Body of pancreas (tissue), 4 donors: ENCODE data around the gene BAG5. TPM values are rescaled to one million over a fixed set of nuclear protein-coding genes. Genes with fewer than 3 reads are reported as not detected.

Source experiments
- ATAC-seq: fragments of 150-250 bp; one replicate; pipeline ENCODE4 v1.9.1; 2016
- DNase-seq, 4 donors: peaks; one replicate each; pipeline ENCODE4 v3.0.0-alpha.2; 2019
- H3K27ac ChIP-seq, 4 donors: fragments of 200-600 bp; sonication (generic); 1 replicate in 3 of 4; 2 replicates in 1 of 4; pipeline versions ENCODE4 v1.5.1 to v1.6.1; 2016 to 2019; ENCODE audit warnings: mild to moderate bottlenecking in 1 of 4, mixed read lengths in 1 of 4, moderate library complexity in 1 of 4
- H3K27me3 ChIP-seq, 2 donors: fragments of 200-600 bp; sonication (generic); one replicate each; pipeline ENCODE4 v1.6.0; 2016; ENCODE audit warnings: mild to moderate bottlenecking in 1 of 2
- H3K36me3 ChIP-seq, 2 donors: fragments of 200-600 bp; sonication (generic); replicated peaks in 1 of 2; 2 replicates each; pipeline ENCODE4 v1.5.1; 2016; ENCODE audit warnings: low read depth in 2 of 2; ENCODE audit not compliant: insufficient read depth in 1 of 2
- H3K4me1 ChIP-seq: fragments of 200-600 bp; sonication (generic); one replicate; pipeline ENCODE4 v1.6.0; 2016
- H3K4me3 ChIP-seq, 2 donors: fragments of 200-600 bp; sonication (generic); 1 replicate in 1 of 2; 2 replicates in 1 of 2; pipeline ENCODE4 v1.5.1; 2016 to 2019
- H3K9me3 ChIP-seq, 3 donors: fragments of 200-600 bp; sonication (generic); 1 replicate in 2 of 3; 2 replicates in 1 of 3; pipeline ENCODE4 v1.5.1; 2016
- CTCF ChIP-seq, 7 experiments: fragments of 450-650 bp in 4 of 7; fragments of 200-600 bp in 3 of 7; sonication (generic) in 3 of 7; IDR thresholded peaks; one replicate each; pipeline ENCODE4 v1.5.1; 2016 to 2019; ENCODE audit warnings: antibody characterized with exemption in 7 of 7
- POLR2A ChIP-seq, 3 donors: fragments of 450-650 bp; IDR thresholded peaks; one replicate each; pipeline ENCODE4 v1.6.1; 2016; ENCODE audit warnings: antibody characterized with exemption in 3 of 3, mild to moderate bottlenecking in 2 of 3
- WGBS, 2 donors: methylation state at CpG; one replicate each; pipeline ENCODE4 v1.1.5; 2017; 5-methylcytosine and 5-hydroxymethylcytosine counted together
- intact Hi-C: fragments of 100-400 bp; cut with DNase I; formaldehyde crosslinking; loops from one replicate; pipeline ENCODE4 v1.15.1; 2023
- total RNA-seq, 2 donors: library from RNA; depleted of rRNA; stranded (reverse); fragments of >200 nt; gene quantifications; one replicate each; pipeline ENCODE4 v1.1.0, GENCODE V29; 2016

BAG5 gene
- total RNA-seq, 2 donors from 2014 or later: 9.9 to 11.9 TPM

GRCh38 chr14:103558071-103558882 is 4.2 kb downstream of the BAG5 start:
- H3K27ac ChIP-seq: peak overlapping the region in 1 of 4 donors; percentile 1
- DNase-seq: no peak

DNA sequence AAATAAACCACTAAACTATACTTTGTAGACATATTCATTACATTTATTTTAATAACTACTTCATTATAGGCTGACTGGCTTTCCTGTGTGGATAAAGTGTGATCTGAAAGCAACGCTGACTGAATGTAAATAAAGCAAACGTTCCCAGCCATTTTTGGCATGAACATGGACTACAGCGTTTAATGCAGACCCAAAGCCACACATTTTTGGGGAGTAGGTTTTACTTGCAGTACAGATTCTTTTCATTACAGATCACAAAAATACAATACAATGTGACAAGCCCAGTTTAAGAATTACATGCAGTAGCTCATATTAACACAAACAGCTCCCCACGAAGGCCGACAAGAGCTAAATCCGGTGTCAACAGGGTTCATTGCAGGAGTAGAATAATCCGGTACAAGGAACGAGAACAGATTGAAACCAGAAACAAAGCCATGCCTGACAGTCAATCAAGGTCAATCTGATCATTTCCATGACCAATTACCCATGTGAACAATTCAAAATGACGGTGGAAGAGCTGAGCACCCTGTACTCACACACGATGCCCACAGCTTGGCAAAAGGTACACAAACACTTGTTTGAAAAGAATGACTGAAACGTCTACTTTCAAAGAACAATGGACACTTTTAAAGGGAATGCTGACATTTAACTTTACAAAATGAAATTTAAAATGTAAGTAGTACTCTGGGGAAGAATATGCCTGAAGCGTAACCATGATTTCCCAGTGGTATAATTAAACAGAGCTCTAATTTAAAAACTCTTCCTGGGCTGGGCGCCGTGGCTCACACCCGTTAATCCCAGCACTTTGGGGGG is 5.3 kb downstream of the BAG5 start:
- no peaks in the 10 kb centered on the region for H3K27me3 ChIP-seq
- DNase-seq: no peak
- H3K36me3 ChIP-seq: peaks cover 0 to 3% of the 10 kb centered on the region in 2 donors
- 40 to 51% methylated on average over 15 of the region's 15 CpGs for WGBS, 2 donors
- H3K4me3 ChIP-seq: no peak overlapping the region
- intact Hi-C loops: no loop called here
- peaks cover 49% of the 10 kb centered on the region for H3K4me1 ChIP-seq
- H3K27ac ChIP-seq: peak overlapping the region in 1 of 4 donors; percentile 6
- no peak for TF ChIP-seq POLR2A (IDR thresholded peaks at IDR 0.05)
- no peaks in the 10 kb centered on the region for H3K9me3 ChIP-seq
- no peak for ATAC-seq

More at GRCh38 chr14:103558071-103558882, 4.2 kb downstream of the BAG5 start:
- Histone ChIP-seq H3K27me3 (no peaks in the 10 kb centered on the region), H3K4me1 (peaks cover 49% of the 10 kb centered on the region), H3K36me3 (peaks cover 0 to 3% of the 10 kb centered on the region in 2 donors), H3K9me3 (no peaks in the 10 kb centered on the region), H3K4me3 (no peak overlapping the region)
- intact Hi-C loops: no loop called here
- WGBS, 2 donors: 78 to 84% methylated on average over 16 of the region's 16 CpGs
- ATAC-seq: no peak
- no peak for TF ChIP-seq POLR2A (IDR thresholded peaks at IDR 0.05)
- TF ChIP-seq CTCF (IDR thresholded peaks at IDR 0.05): no peak

DNA sequence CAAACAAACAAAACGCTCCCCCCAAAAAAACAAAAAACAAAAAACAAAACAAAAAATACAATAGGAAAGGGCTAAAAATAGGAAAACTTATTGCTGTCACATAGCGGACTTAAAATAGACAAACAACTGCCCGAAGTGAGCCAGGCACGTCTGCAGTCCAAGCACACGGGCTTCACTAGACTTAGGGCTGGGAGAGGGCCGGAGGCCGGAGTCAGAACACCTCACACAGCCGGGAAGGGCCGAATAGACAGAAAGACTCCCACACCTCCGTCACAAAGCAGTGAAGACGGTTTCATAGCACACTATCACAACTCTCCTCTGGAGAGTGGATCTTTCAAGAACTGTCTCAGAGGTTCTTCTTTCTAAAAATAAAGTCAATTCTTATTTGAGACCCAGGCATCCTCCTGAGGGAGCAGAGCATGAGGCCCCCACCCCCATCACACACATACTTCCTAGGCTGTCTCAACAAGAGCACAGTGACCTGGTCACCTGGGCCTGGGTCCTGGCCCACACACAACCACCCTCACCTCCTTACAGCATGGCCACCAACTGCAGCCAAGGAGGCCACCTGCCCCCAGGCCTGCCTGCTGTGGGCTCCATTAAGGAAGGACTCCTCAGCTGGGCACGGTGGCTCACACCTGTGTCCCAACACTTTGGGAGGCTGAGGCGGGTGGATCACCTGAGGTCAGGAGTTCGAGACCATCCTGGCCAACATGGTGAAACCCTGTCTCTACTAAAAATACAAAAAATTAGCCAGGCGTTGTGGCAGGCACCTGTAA is 6.7 kb downstream of the BAG5 start:
- H3K27me3 ChIP-seq: no peaks in the 10 kb centered on the region
- no peaks in the 10 kb centered on the region for H3K9me3 ChIP-seq
- no peak overlapping the region for H3K4me3 ChIP-seq
- H3K27ac ChIP-seq: no peak overlapping the region
- 83 to 85% methylated on average over 13 to 15 of the region's 15 CpGs for WGBS, 2 donors
- DNase-seq: no peak
- H3K36me3 ChIP-seq: peaks cover 0 to 3% of the 10 kb centered on the region in 2 donors
- H3K4me1 ChIP-seq: peaks cover 41% of the 10 kb centered on the region
- no peak for TF ChIP-seq CTCF (IDR thresholded peaks at IDR 0.05)
- TF ChIP-seq POLR2A (IDR thresholded peaks at IDR 0.05): no peak
- intact Hi-C loops: no loop called here
- ATAC-seq: no peak

GRCh38 chr14:103552846-103553210 is 9.6 kb downstream of the BAG5 start:
- H3K9me3 ChIP-seq: no peaks in the 10 kb centered on the region
- ATAC-seq (no peak), DNase-seq (no peak)
- no peak overlapping the region for H3K27ac ChIP-seq
- whole genome bisulfite sequencing, 2 donors: 89 to 91% methylated on average over 11 of the region's 11 CpGs
- no peaks in the 10 kb centered on the region for H3K27me3 ChIP-seq
- intact Hi-C loops: loop anchor here (5.0 kb wide), 1 partner anchor 36 kb away; no protein-coding TSS in a partner anchor
- H3K36me3 ChIP-seq: no peaks in the 10 kb centered on the region
- no peak overlapping the region for H3K4me3 ChIP-seq
- peaks cover 30% of the 10 kb centered on the region for H3K4me1 ChIP-seq
- TF ChIP-seq CTCF (IDR thresholded peaks at IDR 0.05) (no peak), POLR2A (IDR thresholded peaks at IDR 0.05) (no peak)
